Measurements from ENCODE around the gene TRPM6.

- no peak for TF ChIP-seq ZNF396 (CRISPR knock-in tag; IDR thresholded peaks at IDR 0.05; ENCODE audit: borderline replicate concordance)
- no peak for TF ChIP-seq CTCF (IDR thresholded peaks at IDR 0.05)
- TF ChIP-seq RELA (CRISPR knock-in tag; IDR thresholded peaks at IDR 0.05; ENCODE audit: borderline replicate concordance) = no peak
- TF ChIP-seq ZNF317 (CRISPR knock-in tag; IDR thresholded peaks at IDR 0.05; ENCODE audit: borderline replicate concordance, low read depth) = no peak
- TF ChIP-seq NR1H2 (CRISPR knock-in tag; IDR thresholded peaks at IDR 0.05) = no peak
- no peak for TF ChIP-seq ZNF138 (CRISPR knock-in tag; conservative IDR thresholded peaks at IDR 0.05)
- TF ChIP-seq ZNF512 (CRISPR knock-in tag; IDR thresholded peaks at IDR 0.05; ENCODE audit: borderline replicate concordance) = no peak
- no peak for TF ChIP-seq E2F4 (CRISPR knock-in tag; IDR thresholded peaks at IDR 0.05; ENCODE audit: borderline replicate concordance, low read depth)
- TF ChIP-seq, protein P1, sequence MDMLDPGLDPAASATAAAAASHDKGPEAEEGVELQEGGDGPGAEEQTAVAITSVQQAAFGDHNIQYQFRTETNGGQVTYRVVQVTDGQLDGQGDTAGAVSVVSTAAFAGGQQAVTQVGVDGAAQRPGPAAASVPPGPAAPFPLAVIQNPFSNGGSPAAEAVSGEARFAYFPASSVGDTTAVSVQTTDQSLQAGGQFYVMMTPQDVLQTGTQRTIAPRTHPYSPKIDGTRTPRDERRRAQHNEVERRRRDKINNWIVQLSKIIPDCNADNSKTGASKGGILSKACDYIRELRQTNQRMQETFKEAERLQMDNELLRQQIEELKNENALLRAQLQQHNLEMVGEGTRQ (CRISPR knock-in tag; IDR thresholded peaks at IDR 0.05) = no peak
Measured at GRCh38 chr9:74711341-74711740, 176.4 kb downstream of the TRPM6 start.
